Lower lobe of right lung (tissue), 2 donors: ENCODE results near the gene SNTG2. TPM values are rescaled to one million over a fixed set of nuclear protein-coding genes. Genes with fewer than 3 reads are reported as not detected.

Source experiments
- ATAC-seq, 2 donors: fragments of 200-7000 bp; cut with Tn5 transposase; one replicate each; pipeline ENCODE4 v1.9.1; 2020 to 2022; ENCODE audit warnings: mild to moderate bottlenecking in 2 of 2, moderate library complexity in 2 of 2
- DNase-seq: peaks from one replicate; pipeline ENCODE4 v3.0.0-alpha.2; 2020
- H3K27ac ChIP-seq: fragments of 200-600 bp; one replicate; pipeline ENCODE4 v1.8.0; 2022
- H3K27me3 ChIP-seq: fragments of 200-600 bp; one replicate; pipeline ENCODE4 v1.8.0; 2022; ENCODE audit warnings: low read depth
- H3K36me3 ChIP-seq: fragments of 200-600 bp; one replicate; pipeline ENCODE4 v1.8.0; 2022; ENCODE audit warnings: mild to moderate bottlenecking
- H3K4me1 ChIP-seq: fragments of 200-600 bp; one replicate; pipeline ENCODE4 v1.8.0; 2022
- H3K4me3 ChIP-seq: fragments of 200-600 bp; one replicate; pipeline ENCODE4 v1.8.0; 2022; ENCODE audit warnings: mild to moderate bottlenecking
- H3K9me3 ChIP-seq: fragments of 200-600 bp; one replicate; pipeline ENCODE4 v1.8.0; 2022
- intact Hi-C: fragments of 100-400 bp; cut with DNase I; formaldehyde crosslinking; loops from one replicate; pipeline ENCODE4 v1.11.0; 2022
- total RNA-seq: library from RNA; stranded (reverse); fragmentation: NEBNext Ultra II Directional; extraction: Animal tissue kit (Norgen Biotek cat#: 25700); gene quantifications from one replicate; pipeline ENCODE4 v1.2.1, GENCODE V29; 2021
- TF ChIP-seq, protein P1 (sequence below): fragments of 200-600 bp; IDR thresholded peaks from one replicate; pipeline ENCODE4 v1.8.0; 2022; ENCODE audit warnings: antibody characterized with exemption, mild to moderate bottlenecking
- donor health status: DM: no; HTN: yes; CAD: no; lungs with severe emphysema.

SNTG2 gene
- total RNA-seq, 1 donor from 2014 or later = 1.4 TPM

DNA sequence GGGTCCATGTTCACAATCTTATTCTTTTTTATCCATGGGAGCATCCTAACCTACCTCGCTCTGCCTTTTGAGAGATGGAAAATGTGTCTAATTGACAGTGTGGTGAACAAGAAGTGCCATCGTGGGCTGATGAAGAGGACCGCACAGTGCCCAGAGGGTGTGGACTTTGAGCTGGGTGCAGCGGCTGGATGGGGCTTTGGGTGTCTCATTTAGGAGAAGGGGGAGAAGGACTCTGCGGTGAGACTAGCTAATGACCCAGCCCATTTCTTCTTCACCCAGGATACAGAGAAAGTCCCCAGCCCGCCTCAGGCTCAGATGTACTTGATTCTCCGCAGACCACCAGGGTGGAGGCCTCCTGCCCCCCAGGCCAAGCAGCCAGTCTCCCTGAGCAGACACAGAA, 33.7 kb upstream of the SNTG2 start:
- no peak overlapping the region for H3K27ac ChIP-seq
- no peaks in the 10 kb centered on the region for H3K36me3 ChIP-seq
- intact Hi-C loops = no loop called here
- TF ChIP-seq, protein P1, sequence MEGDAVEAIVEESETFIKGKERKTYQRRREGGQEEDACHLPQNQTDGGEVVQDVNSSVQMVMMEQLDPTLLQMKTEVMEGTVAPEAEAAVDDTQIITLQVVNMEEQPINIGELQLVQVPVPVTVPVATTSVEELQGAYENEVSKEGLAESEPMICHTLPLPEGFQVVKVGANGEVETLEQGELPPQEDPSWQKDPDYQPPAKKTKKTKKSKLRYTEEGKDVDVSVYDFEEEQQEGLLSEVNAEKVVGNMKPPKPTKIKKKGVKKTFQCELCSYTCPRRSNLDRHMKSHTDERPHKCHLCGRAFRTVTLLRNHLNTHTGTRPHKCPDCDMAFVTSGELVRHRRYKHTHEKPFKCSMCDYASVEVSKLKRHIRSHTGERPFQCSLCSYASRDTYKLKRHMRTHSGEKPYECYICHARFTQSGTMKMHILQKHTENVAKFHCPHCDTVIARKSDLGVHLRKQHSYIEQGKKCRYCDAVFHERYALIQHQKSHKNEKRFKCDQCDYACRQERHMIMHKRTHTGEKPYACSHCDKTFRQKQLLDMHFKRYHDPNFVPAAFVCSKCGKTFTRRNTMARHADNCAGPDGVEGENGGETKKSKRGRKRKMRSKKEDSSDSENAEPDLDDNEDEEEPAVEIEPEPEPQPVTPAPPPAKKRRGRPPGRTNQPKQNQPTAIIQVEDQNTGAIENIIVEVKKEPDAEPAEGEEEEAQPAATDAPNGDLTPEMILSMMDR = no peak
- H3K27me3 ChIP-seq = no peaks in the 10 kb centered on the region
- H3K4me1 ChIP-seq = no peaks in the 10 kb centered on the region
- H3K9me3 ChIP-seq = no peaks in the 10 kb centered on the region
- ATAC-seq (no peak), DNase-seq (no peak)
- no peak overlapping the region for H3K4me3 ChIP-seq

DNA sequence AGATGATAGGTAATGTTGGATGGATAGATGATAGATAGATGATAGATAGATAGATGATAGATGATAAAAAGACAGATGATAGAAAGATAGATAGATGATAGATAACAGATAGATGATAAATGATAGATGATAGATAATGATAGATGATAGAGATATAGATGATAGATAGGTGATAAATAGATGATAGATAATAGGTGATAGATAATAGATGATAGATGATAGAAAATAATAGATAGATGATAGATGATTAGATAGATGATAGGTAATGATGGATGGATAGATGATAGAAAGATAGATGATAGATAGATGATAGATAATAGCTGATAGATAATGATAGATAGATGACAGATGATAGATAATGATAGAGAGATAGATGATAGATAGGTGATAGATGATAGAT, 31.0 kb upstream of the SNTG2 start:
- no peaks in the 10 kb centered on the region for H3K36me3 ChIP-seq

DNA sequence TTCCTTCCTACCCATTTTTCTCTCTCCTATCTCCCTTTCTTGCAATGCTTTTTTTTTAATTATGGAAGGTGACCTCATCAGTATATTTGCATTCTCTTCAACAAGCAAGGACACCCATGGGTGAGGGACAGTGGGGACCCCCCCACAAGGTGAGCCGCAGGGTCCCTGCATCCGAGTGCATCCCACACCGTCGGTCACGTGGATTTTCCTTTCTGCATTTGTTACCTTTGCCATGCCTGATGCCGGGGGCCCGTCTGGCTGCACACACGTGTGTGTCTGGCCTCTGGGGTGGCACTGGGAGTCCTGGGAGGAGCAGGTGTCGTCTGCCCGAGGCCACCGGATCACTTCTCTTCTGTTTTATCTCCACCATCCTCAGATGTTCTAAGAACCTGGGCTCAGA, 30.1 kb upstream of the SNTG2 start:
- intact Hi-C loops = no loop called here
- Histone ChIP-seq H3K36me3 (no peaks in the 10 kb centered on the region), H3K4me1 (no peaks in the 10 kb centered on the region), H3K27me3 (peaks cover 6% of the 10 kb centered on the region), H3K4me3 (no peak overlapping the region), H3K27ac (no peak overlapping the region), H3K9me3 (no peaks in the 10 kb centered on the region)
- DNase-seq (no peak), ATAC-seq (no peak)
- TF ChIP-seq, protein P1 = no peak

More for the DNA sequence above, 31.0 kb upstream of the SNTG2 start:
- intact Hi-C loops = no loop called here
- DNase-seq (no peak), ATAC-seq (no peak)
- Histone ChIP-seq H3K4me1 (no peaks in the 10 kb centered on the region), H3K9me3 (no peaks in the 10 kb centered on the region), H3K4me3 (no peak overlapping the region), H3K27me3 (peaks cover 6% of the 10 kb centered on the region), H3K27ac (no peak overlapping the region)
- TF ChIP-seq, protein P1 = no peak

DNA sequence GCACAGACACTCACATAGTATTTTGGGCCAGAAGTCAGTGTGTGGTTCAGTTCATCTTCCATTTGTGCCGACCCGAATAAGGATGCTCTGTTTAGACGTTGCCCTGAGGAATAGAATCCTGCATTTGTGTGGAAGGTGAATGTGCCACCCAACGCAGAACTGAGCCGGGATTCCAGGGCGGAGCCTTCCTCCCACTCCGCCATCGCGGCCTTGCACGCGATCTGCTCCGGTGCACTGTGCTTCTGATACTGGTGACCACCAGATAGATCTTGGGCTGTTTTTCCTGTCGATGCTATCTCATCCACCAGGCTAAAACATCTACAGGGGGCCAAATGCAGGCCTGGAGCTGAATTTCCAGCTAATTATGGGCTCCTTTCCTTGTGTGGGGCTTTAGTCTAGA, 29.6 kb upstream of the SNTG2 start:
- DNase-seq (no peak), ATAC-seq (no peak)
- intact Hi-C loops = no loop called here
- H3K27me3 ChIP-seq = peaks cover 6% of the 10 kb centered on the region
- no peaks in the 10 kb centered on the region for H3K4me1 ChIP-seq
- no peak overlapping the region for H3K4me3 ChIP-seq
- H3K9me3 ChIP-seq = no peaks in the 10 kb centered on the region
- TF ChIP-seq, protein P1 = no peak
- H3K27ac ChIP-seq = no peak overlapping the region
- H3K36me3 ChIP-seq = no peaks in the 10 kb centered on the region

DNA sequence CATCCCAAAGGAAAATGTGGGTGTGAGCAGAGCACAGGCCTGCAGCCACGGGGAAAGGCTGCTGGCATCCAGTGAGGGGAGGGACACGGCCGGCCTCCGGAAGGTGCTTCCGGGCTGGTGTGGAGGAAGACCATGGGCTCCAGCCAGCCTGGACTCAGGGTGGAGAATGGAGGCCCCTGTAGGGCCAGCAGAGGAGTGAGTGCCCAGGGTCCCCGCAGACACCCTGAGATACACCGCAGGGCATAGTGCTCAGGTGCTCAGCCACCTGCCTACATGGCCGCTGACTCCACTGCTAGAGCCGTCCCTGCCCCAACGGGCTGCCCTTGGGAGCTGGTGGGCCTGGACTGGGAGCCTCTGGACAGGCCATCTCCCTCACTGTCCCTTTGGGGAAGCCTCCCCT, 28.5 kb upstream of the SNTG2 start:
- intact Hi-C loops = no loop called here
- DNase-seq (no peak), ATAC-seq (no peak)

More for the DNA sequence above, 28.5 kb upstream of the SNTG2 start:
- TF ChIP-seq, protein P1 = no peak
- Histone ChIP-seq H3K36me3 (no peaks in the 10 kb centered on the region), H3K4me3 (no peak overlapping the region), H3K4me1 (no peaks in the 10 kb centered on the region), H3K27me3 (peaks cover 6% of the 10 kb centered on the region), H3K27ac (no peak overlapping the region), H3K9me3 (no peaks in the 10 kb centered on the region)
